Right lobe of liver (tissue), 4 donors: Measurements from ENCODE around the gene CPLX3.

Experiments
- POLR2A ChIP-seq: fragments of 450-650 bp; IDR thresholded peaks from one replicate; pipeline ENCODE4 v1.6.1; 2017; ENCODE audit warnings: antibody characterized with exemption, mild to moderate bottlenecking
- TF ChIP-seq, protein P1 (sequence below), 4 donors: fragments of 200-600 bp in 3 of 4; fragments of 450-650 bp in 1 of 4; IDR thresholded peaks; one replicate each; pipeline versions ENCODE4 v1.5.1 to v1.8.0; 2016 to 2022; ENCODE audit warnings: antibody characterized with exemption in 4 of 4, mild to moderate bottlenecking in 2 of 4
- donor health status: DM: no; HTN: no; CAD: no.
- donor health status: DM: no; HTN: no; CAD: no.
- donor health status: DM: no; HTN: yes; CAD: no.

DNA sequence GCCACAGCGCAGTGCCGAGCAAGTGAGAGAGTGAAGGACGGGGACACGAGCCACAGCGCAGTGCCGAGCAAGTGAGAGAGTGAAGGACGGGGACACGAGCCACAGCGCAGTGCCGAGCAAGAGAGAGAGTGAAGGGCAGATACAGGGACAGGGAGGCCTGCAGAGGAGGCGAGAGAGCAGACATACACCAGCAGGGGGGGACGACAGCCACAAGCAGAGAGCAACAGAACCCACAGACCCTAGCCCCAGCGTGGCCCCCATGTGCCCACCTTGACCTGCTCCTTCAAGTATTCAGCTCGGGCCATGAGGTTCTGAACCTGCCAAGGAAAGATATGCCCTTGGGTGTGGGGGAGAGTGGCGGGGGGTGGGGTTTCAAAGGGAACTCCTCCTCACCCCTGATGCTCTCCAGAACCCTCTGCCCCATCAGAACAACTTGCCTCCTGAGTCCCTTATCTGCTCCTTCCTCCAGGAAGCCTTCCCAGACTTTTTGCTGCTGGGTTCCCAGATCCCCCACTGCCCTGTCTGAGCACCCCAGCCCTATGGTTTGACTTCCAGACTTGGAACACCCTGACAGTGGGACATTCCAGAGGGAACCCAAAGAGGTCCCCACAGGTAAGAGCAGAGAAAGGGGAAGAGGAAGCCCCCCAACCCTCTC, 11.2 kb downstream of the CPLX3 start:
- TF ChIP-seq POLR2A: no peak
- TF ChIP-seq, protein P1, sequence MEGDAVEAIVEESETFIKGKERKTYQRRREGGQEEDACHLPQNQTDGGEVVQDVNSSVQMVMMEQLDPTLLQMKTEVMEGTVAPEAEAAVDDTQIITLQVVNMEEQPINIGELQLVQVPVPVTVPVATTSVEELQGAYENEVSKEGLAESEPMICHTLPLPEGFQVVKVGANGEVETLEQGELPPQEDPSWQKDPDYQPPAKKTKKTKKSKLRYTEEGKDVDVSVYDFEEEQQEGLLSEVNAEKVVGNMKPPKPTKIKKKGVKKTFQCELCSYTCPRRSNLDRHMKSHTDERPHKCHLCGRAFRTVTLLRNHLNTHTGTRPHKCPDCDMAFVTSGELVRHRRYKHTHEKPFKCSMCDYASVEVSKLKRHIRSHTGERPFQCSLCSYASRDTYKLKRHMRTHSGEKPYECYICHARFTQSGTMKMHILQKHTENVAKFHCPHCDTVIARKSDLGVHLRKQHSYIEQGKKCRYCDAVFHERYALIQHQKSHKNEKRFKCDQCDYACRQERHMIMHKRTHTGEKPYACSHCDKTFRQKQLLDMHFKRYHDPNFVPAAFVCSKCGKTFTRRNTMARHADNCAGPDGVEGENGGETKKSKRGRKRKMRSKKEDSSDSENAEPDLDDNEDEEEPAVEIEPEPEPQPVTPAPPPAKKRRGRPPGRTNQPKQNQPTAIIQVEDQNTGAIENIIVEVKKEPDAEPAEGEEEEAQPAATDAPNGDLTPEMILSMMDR (IDR thresholded peaks at IDR 0.05): no peak
